ENCODE results near the gene ELANE.

ELANE gene

GRCh38 chr19:858284-858683 is 6.2 kb downstream of the ELANE start:
- intact Hi-C loops (cut with DNase I), result loop anchor here (5.0 kb wide), 1 partner anchor 64 kb away; no protein-coding TSS in a partner anchor
- no peak for DNase-seq

- intact Hi-C loops (cut with DNase I), result loop anchor here (5.0 kb wide), 1 partner anchor 63 kb away; no protein-coding TSS in a partner anchor
- DNase-seq, result peak in 6 of 42 donors; percentile 12 to 51 (median 40)
Observed at GRCh38 chr19:858868-859843, 7.1 kb downstream of the ELANE start, which contains the start of gene CFD. TSS of gene CFD (plus strand) at chr19:859664. CDS start at chr19:859690, 26 bp downstream.

- no peak for DNase-seq
- intact Hi-C loops (cut with DNase I), result loop anchor here (2.0 kb wide), 1 partner anchor 118 kb away; no protein-coding TSS in a partner anchor
Observed at GRCh38 chr19:861141-861755, 9.1 kb downstream of the ELANE start.

GRCh38 chr19:861756-862580 is 9.9 kb downstream of the ELANE start:
- intact Hi-C loops (cut with DNase I), result loop anchor here (2.0 kb wide), 1 partner anchor 117 kb away; no protein-coding TSS in a partner anchor
- peak in 7 of 42 donors; percentile 15 to 61 (median 32) for DNase-seq

DNA sequence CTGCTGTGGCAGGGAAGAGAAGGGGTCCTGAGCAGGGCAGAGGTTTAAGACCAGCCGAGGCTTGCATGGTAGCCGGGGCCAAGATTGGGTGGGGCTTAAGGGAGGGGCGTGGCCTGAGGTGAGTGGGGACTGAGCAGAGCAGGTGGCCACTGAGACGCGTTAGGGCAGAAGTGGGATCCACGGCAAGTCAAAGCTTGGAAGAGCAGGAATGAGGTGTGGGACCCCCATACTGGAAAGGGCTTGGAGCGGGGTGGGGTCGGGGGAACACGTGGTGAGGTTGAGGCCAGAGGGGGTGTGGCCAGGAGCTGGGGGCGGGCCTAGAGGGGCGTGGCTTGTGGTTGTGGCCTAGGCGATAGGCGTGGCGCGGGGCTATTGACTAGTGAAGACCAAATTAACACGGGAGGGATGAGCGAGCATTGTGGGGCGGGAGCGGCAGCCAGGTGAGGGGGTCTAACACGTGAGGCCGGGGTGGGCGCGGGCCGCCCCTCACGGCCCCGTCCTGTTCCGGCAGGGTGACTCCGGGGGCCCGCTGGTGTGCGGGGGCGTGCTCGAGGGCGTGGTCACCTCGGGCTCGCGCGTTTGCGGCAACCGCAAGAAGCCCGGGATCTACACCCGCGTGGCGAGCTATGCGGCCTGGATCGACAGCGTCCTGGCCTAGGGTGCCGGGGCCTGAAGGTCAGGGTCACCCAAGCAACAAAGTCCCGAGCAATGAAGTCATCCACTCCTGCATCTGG is 10.6 kb downstream of the ELANE start:
- intact Hi-C loops (cut with DNase I), result no loop called here
- peak in 6 of 42 donors; percentile 26 to 59 (median 39) for DNase-seq

GRCh38 chr19:863315-863620 is 11.2 kb downstream of the ELANE start:
- DNase-seq, result no peak
- intact Hi-C loops (cut with DNase I), result no loop called here

DNA sequence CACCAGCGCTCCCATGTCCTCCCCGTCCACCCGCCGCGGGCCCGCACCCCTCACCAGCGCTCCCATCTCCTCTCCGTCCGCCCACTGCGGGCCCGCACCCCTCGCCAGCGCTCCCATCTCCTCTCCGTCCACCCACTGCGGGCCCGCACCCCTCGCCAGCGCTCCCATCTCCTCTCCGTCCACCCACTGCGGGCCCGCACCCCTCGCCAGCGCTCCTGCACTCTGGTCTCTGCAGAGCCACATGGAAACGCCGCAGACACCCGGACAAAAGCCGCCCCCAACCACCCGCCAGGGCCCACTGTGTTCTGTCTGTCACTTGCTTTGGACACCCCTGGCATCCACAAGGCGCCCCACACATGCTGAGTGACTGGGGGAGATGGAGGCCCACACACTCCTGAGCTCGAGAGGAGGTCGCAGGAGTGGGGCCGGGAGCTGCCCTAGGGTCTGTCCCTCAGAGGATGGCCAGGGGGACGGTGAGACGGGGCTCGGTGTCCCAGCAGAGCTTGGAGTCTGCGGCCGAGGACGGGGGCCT is 14.7 kb downstream of the ELANE start:
- intact Hi-C loops (cut with DNase I), result no loop called here
- DNase-seq, result no peak

GRCh38 chr19:867301-867793 is 15.2 kb downstream of the ELANE start:
- intact Hi-C loops (cut with DNase I), result no loop called here
- no peak for DNase-seq

- intact Hi-C loops (cut with DNase I), result no loop called here
- DNase-seq, result no peak
Observed at GRCh38 chr19:867855-868457, 15.9 kb downstream of the ELANE start.

DNA sequence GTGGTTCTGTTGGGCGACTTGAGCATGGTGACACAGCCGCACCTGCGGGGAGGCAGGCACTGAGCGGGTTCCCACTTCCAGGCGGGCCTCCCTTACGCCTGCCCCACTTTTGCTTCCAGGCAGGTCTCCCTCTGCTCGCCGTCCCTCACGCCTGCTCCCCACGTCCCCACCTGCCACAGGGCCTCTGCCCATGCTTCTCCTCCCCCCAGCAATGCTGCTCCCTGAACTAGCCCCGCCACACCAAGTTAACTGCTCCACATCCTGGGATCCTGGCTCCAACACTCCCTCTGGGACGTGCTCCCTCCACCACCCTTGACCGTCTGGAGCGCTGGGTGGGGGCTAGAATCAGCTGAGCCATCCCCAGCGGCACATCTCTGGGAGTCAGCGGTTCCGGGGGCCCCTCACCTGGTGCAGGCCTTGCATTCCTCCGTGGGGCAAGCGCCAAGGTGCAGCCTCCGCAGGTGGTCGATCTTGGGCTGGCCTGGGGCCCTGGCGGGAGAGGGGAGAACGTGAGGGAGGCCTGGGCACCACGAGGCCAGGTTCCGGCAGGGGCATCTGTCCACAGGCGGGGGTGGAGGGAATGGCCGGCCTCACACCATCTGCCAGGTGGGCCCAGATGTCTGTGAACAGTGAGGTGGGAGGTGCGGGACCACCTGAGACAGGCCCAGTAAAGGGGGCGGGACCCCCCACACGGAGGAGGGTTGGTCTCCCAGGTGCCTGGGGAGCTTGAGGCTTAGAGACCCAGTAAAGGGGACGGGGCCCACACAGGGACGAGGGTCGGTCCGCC is 16.5 kb downstream of the ELANE start:
- intact Hi-C loops (cut with DNase I), result no loop called here
- no peak for DNase-seq

DNA sequence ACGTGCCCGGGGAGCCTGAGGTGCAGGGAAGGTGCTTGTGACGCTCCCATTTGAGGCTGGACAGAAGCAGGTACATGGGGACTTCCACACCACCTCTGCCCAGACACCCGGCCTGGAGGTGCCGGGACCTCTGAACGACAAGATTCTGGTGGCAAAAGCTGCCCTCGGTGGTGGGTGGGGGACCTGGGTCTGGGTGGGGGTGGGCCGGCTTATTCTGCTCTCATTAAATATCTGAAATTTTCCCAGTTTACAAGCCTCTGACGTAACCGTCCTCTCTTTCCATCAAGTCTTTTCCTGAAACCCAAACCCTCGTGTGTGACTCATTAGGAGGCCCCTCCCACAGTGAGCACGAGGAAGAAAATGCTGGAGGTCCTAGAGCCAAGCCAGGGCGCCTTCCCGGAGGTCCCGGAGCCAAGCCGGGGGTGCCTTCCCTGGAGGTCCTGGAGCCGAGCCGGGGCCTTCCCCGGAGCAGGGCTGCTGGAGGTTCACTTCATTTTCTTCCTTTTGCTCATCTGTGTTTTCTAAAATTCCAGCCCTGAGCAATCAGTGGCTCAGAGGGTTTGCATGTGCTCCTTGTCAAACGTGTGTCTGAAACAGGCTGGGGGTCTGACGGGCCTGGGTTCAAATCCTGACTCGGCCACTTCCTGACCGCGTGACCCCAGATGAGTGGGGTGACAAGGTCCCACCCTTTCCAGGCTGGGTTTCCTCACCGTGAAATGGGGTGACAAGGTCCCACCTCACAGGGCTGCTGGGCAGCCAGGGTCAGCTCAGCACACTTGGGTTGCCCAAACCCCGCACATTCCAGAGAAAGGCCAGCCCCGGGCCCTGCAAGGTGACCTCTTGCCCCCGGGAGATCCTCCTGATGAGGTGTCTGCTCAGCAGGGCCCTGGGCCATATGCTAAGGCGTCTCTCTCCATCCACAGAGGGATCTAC is 17.4 kb downstream of the ELANE start:
- peak in 6 of 42 donors; percentile 22 to 55 (median 44) for DNase-seq
- intact Hi-C loops (cut with DNase I), result no loop called here

- DNase-seq, result no peak
- intact Hi-C loops (cut with DNase I), result no loop called here
Observed at GRCh38 chr19:870314-870713, 18.2 kb downstream of the ELANE start.

DNA sequence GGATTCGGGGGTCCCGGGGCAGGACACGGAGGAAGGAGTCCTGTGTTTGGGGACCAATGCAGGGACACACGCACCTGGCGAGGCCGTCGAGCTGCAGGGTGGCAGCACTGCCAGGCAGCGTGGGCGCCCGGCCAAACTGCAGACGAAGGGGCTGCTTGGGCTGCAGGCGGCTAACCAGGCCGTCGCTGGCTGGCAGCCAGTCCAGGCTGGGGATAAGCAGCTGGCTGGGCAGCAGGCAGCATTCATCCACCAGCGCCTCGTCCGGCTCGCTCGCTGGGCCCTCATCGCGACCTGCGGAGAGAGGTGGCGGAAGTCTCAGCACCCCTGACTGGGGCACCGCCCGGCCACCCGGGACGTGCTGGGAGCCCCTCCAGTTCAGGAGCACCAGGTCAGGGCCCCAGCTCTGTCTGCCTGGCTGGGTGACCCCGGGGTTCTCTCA is 18.9 kb downstream of the ELANE start:
- peak in 30 of 42 donors; percentile 24 to 75 (median 55) for DNase-seq
- intact Hi-C loops (cut with DNase I), result no loop called here

GRCh38 chr19:871446-872265 is 19.6 kb downstream of the ELANE start:
- intact Hi-C loops (cut with DNase I), result no loop called here
- DNase-seq, result peak in 1 of 42 donors; percentile 43

Data from head of caudate nucleus (tissue), 42 donors.